Posterior vena cava (tissue), 2 donors: ENCODE measurements around the gene SLX4. TPM values are rescaled to one million over a fixed set of nuclear protein-coding genes. Genes with fewer than 3 reads are reported as not detected.
"Not testable (repeated sequence)": the region's sequence is repeated elsewhere in the genome, so short reads cannot be mapped to it uniquely, and the experiment has no call there.

Source experiments
- DNase-seq: peaks from one replicate; pipeline ENCODE4 v3.0.0-alpha.2; 2020; ENCODE audit warnings: low spot score
- intact Hi-C, 2 donors: fragments of 100-400 bp; cut with DNase I; formaldehyde crosslinking; loops; one replicate each; pipeline versions ENCODE4 v1.14.1 to v1.14.2; 2022 to 2023
- total RNA-seq, 2 donors: library from RNA; stranded (reverse); fragmentation: NEBNext Ultra II Directional; extraction: Animal tissue kit (Norgen Biotek cat#: 25700); gene quantifications; one replicate each; pipeline ENCODE4 v1.2.1, GENCODE V29; 2021
- donor health status: DM: yes; HTN: yes; CAD: no.
- donor health status: DM: yes; HTN: yes; CAD: no.

SLX4 gene
- total RNA-seq, 2 donors from 2014 or later = 4.5 to 4.9 TPM

DNA sequence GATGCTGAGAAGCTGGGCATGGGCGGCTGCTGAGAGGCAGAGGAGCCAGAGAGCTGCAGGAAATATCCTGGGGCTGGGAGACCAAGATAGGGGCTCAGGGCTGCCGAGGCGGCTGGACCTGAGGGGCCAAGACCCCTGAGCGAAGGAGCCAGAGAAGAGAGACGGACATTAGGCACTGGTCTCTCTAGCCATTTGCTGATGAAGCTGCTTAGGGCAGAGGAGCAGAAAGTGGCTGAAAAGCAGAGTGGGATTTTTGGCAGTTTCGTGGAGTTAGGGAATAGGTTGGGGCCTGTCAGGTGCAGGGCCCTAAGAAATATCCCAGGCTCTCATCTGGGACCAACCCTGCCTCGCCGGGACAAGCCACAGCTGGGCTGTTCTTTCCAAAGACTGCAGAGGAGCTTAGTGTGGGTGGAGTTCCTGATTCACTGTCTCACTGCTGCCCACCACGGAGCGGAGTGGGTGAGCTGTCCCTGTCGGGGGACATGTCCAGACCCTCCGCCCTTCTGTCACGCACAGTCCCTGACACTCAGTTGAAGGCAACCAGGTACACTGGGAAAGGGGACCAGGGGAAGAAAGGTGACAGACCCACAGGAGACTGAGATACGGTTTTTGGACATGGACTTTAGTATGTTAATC, 31.8 kb upstream of the SLX4 start:
- peak; percentile 46 for DNase-seq

DNA sequence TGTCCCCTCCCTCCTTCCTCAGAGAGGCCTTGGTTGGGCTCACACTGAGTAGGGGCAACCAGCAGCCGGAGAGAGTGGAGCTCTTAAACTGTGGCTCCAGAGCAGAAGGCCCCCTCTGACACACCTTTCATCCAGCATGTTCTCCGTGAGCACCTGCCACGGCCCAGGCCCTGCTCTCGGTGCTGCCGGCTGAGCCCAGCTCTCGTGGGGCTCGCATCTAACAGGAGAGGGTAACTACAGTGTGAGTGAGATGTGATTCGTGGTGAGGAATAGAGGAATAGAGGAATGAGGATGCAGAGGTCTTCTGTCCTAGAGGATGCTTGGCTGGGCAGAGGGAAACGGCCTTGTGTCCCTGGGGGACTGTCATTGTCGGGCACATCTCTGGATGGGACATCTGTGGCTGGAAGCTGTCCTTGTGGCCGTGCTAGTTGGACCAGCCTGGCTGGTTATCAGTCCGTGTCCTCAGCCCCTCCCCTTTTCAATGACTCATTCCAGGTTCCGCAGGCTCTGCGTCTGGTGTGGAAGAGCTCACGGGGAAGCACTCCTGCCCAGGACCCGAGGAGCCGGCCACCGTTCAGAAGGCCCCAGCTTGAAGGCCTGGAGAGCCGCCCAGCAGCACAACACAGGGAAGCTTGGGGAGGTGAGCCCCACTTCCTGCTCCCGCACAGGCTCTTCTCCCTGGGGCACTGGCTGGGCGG, 31.1 kb upstream of the SLX4 start:
- intact Hi-C loops = no loop called here

More for the DNA sequence above, 31.8 kb upstream of the SLX4 start:
- intact Hi-C loops = no loop called here

DNA sequence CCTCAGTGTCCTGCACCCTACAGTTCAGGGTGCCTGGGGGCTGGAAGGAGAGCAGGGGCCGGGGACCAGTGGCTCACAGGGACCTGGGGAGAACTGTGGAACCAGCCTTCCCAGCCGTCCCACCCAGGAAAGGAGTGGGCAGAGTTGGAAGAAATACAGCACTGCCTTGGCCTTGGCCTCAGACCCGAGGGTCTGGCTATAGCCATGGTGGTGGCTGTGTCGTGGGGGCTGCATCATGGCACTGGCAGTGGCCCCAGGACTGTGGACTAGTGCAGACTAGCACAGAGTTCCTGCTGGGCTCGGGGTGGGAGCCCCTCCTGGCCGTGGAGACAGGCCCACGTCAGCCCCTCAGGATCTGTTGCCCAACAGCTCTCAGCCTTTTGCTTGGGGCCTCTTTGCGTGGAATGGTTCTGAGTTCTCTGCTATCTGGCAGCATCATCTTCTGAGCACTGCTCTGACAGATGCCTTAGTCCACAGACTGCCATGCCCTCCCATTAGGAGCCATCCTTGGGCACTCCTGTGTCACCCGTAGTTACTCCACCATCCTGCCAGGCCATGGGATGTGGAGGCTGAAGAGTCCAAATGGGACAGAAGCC, 30.5 kb upstream of the SLX4 start:
- intact Hi-C loops = no loop called here
- peak; percentile 66 for DNase-seq

More for the DNA sequence above, 31.1 kb upstream of the SLX4 start:
- peak; percentile 66 for DNase-seq

DNA sequence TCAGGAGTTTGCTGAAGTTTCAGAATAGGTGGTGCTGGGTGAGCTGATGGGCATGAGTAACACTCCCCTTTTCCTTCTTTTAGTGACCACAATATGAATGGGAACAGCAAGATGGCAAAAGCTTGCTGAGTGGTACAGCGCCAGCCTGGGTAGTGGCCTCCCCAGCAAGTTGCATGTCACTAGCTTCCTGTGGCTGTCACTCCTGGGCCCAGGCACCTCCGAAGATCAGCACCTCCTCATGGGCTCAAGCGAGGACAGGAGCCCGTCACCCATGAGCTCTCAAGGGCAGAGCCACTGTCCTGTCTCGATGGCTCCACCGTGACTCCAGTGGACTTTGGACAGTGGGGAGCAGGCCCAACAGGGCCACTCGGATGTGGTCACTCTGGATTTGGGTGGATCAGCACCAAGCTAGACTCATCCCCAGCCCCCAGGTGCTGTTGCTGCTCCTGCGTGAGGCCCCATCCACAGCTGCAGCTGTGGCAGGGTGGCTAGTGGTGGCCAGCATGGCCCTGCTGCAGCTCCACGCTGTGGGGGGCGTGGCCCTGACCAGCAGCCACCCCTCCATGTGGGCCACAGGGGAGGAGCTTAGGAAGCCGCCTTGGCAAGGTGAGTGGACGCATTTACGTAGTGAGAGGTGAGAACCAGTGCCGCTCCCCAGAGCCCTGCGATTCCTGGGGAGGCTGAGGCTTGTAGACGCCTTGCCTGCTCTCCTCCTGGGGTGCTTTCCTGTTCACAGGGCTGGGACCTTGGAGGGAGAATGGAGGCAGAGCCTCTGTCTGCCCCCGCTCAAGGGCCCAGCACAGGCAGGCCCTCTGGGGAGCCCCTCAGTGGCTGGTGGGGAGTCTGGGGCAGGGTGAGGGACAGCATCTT, 29.5 kb upstream of the SLX4 start:
- intact Hi-C loops = no loop called here
- peak; percentile 52 for DNase-seq

DNA sequence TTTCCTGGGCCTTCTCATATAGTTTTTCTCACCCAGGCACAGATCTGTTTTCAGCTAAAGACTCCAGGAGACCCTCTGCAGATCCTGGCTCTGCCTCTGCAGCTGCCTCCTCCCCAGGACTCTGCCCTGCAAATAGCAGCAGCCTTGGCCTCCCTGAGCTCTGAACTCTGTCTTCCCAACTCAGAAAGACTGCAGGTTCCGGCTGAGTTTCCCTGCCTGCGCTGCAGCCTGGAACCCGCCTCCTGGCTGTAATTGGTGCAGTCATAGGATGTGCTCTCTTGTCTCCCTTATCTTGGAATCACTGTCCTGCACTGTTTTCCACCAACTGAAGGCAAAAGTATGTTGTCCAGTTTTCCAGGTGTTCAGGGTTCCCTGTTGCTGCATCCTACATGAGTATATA, 28.8 kb upstream of the SLX4 start:
- no peak for DNase-seq
- intact Hi-C loops = no loop called here

DNA sequence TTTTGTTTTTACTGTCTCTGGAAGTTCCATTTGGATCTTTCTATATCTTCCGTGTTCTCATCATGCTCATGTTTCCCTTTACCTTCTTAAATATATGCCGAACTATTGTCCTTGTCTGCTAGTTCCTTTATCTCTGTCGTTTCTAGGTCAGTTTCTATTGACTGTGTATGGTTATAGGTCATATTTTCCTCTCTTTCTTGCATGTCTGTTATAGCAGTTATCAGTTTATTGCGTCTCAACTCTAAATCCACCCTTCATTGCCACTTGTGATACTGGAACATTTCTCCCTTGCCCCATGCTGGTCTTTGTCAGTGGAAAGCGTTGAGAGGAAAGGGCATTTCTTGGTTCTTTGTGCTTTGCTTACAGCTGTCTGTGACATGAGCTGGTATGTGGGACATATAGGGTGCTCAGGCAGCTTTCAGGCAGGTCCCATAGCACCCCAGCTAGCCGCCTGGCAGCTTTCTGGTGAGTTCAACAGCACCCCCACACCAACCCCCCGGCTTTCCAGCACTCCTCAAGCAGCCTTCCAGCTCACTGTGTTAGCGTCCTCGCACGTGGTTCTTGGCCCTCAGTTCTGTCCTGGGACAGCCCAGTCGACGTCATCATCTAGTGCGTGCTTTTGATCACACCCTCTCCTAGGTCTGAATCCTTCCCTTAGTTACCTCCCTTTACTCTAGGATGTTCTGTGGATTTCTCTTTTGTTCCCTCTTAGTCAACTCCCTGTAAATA, 27.7 kb upstream of the SLX4 start:
- DNase-seq = no peak
- intact Hi-C loops = loop anchor here in 1 of 2 donors (10.0 kb wide), 1 partner anchor 1554 kb away; no protein-coding TSS in a partner anchor

DNA sequence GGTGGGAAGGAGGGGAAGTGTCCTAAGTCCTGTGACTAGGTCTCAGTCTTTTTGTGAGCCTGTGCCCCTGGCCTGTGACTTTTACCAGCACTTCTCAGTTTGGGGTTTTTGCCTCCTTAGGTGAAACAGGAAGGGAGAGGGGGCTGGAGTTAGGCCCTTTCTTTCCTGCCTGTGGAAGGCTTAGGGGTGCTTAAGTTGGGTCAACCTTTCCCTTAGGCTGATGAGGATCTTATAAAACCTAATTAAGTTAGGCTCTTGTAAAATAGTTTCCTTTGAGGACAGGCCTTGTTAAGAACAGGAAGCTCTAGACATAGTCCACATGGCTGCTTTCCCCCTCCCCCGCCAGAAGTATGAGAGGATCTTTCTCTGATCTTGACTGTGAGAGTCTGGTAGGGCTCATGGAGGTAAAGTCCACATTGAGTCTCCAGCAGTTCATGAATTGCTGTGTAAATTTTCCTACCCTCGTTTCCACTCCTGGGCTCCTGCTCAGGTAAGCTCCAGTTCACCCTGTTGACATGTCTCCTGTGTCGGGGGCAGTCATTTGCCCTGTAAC, 26.0 kb upstream of the SLX4 start:
- no peak for DNase-seq
- intact Hi-C loops = loop anchor here in 1 of 2 donors (10.0 kb wide), 1 partner anchor 1553 kb away; no protein-coding TSS in a partner anchor

DNA sequence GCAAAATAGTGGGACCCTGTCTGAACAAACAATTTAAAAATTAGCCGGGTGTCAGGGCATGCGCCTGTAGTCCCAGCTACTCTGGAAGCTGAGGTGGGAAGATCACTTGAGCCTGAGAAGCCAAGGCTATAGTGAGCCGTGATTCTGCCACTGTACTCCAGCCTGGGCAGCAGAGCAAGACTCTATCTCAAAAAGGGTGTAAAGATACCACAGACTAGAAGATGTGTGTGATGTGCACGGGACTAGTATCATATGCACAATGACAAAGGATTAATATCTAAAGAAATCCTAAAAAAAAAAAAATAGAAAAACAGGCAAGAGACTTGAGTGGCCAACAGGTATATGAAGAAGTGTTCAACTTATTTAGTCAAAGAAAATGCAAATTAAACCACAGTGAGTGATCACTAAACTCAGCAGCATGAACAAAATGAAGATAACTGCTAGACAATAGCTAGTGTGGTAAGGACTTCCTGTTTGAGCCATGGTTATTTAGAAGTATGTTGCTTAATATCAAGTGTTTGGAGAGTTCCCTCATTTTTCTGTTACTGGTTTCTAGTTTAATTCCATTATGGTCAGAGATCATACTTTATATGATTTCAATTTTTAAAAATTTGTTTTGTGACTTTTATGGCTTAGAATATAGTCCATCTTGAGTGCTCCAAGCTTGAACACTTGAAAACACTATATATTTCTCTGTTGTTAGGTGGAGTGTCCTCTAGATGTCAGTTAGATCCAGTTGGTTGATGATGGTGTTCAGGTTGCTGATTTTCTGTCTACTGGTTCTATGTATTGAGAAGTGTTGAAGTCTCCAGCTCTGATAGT, 14.7 kb upstream of the SLX4 start:
- intact Hi-C loops = no loop called here
- DNase-seq = no peak

DNA sequence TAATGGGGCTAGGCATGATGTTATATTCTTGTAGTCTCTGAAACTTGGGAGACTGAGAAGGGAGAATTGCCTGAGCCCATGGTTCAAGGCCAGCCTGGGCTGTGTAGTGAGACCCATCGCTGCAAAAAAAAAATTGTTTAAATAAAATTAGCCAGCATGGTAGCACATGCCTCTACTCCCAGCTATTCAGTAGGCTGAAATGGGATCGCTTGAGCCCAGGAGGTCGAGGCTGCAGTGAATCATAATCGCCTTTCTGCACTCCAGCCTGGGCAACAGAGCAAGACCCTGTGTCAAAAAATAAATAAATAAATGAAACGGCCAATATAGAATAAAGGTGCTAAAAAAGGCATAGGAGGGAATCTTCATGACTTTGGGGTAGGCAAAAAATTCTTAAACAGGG, 13.9 kb upstream of the SLX4 start:
- DNase-seq = no peak
- intact Hi-C loops = no loop called here

DNA sequence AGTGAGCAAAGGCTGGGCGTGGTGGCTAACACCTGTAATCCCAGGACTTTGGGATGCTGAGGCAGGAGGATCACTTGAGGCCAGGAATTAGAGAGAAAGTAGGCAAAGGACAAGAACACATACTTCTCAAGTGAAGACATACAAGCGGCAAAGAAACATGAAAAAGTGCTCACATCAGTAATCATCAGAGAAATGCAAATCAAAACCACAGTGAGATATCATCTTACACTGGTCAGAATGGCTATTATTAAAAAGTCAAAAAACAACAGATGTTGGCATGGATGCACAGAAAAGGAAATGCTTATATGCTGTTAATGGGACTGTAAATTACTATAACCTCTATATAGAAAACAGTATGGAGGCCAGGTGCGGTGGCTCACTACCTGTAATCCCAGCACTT, 12.2 kb upstream of the SLX4 start:
- no peak for DNase-seq
- intact Hi-C loops = no loop called here

DNA sequence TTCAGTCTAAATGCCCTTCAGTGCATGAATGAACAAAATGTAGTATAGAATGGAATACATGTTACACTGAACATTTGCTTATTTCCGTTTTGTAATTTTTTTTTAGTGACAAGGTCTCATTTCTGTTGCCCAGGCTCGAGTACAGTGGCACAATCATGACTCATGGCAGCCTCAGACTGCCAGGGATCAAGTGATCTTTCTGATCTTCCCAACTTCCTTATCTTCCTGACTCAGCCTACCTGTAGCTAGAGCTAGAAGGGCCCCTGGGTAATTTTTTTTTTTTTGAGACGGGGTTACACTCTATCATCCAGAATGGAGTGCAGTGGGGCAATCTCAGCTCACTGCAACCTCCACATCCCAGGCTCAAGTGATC, 7.3 kb upstream of the SLX4 start:
- no peak for DNase-seq
- intact Hi-C loops = no loop called here

DNA sequence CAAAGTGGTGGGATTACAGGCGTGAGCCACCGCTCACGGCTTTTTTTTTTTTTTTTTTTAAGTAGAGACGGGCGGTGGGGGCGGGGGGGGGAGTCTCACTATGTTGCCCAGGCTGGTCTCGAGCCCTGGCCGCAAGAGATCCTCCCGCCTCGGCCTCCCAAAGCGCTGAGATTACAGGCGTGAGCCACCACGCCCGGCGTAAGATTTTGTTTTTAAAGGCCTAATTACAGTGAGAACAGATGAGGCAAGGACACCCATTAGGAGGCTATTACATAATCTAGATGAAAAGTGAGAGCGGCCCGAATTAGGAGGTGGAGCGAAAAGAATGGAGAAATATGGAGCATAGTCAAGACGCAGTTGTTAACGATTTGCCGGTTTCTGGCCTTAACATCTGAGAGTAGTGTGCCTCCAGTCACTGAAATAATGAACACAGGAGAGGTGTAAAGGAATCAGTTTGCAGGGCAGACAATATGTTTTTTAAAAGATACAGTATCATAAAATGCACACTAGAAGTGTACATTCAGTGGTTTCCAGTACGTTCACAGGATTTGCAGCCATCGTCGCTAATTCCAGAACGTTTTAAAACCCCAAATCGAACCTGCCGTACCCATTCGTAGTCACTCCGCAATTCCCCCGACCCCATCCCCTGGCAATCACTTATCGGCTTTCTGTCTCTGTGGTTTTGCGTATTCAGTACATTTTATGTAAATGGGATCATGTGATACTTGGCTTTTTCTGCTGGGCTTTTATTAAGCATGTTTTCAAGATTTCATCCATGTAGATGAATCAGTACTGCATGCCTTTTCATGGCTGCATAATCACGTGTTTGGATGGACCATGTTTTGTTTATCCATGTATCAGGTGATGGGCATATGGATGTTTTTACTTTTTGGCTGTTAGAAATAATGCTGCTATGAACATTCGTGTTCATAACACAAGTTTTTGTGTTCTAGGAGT, 1.4 kb upstream of the SLX4 start:
- intact Hi-C loops = no loop called here

DNA sequence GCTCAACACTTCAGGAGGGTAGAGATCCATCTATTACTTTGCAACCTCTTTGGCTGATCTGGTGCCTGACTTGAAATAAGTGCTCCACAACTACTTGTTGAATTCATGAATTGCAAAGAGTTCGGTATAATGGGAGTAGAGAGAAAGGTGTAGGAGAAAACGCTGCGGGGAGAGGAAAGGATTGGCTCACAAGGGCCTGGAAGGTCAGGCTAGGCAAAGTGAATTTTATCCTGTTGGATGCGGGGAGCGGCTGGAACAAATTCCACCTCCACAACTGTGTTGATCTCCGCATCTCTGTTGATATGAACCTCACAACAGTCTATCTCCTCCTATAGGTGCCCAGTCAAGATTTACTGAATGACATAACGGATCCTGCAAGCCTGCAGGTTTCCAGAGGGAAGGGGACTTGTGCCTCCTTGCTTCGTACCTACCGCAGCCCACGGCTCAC, 684 bp downstream of the SLX4 start:
- DNase-seq = no peak
- intact Hi-C loops = no loop called here

More for the DNA sequence above, 1.4 kb upstream of the SLX4 start:
- peak; percentile 48 for DNase-seq

DNA sequence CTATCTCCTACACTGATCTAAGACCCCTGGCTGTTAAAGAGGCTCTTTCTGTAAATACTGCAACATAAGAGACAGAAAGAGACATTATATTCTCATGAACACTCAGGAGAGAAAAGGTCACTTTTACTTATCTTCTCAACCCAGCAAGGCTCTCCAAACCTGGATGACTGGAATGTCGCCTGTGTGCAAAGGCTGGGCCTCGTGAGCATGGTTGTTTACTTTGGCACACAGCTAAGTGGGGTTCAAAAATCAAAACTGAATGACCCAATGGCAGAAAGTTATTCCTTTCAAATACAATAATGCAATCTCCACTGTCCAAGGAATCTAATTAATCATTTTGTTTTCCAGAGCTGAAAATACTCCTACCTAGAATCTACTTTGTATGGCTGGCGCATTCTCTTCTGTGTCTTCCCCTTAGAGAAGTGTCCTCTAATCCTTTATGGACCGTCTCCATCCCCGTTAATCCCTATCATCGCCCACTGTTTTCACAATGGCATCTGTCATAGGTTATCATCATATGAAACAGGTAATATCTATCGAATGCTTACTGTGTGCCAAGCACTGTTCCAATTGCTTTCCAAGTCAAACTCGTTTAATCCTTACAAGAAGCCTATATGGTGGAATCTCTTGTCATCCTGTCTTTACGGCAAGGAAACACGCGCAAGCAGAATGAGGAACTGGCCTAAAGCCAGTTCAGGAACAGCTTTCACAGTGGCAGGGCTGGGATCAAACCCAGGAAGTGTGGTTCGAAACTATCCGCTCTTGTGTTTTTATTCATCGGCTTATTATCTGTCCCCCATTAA, 1.3 kb downstream of the SLX4 start:
- peak; percentile 9 for DNase-seq
- intact Hi-C loops = no loop called here

DNA sequence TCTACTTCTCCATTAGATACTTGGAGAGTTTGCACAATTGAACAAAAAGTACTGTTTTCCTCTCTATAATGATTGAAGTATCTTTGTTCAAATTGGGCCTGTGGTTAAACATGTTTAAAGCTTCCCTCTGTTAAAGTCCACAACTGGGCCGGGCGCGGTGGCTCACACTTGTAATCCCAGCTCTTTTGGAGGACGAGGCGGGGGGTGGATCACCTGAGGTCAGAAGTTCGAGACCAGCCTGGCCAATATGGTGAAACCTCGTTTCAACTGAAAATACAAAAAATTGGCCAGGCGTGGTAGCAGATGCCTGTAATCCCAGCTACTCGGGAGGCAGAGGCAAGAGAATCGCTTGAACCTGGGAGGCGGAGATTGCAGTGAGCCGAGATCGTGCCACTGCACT, 2.4 kb downstream of the SLX4 start:
- peak; percentile 72 for DNase-seq
- intact Hi-C loops = not testable (repeated sequence)

DNA sequence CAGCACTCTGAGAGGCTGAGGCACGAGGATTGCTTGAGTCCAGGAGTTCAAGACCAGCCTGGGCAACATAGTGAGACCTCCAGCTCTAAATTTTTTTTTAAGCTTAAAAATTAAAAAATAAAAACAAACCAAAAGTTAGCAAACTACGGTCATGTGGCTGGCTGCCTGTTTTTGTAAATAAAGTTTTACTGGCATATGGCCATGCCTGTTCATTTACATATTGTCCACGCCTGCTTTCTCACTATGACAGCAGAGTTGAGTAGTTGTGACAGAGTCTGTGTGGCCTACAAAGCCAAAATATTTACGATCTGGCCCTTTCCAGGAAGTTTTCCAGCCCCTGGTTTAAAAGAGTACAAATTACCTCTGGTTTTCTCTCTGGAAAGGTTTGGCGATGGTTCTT, 3.3 kb downstream of the SLX4 start:
- intact Hi-C loops = no loop called here
- DNase-seq = peak; percentile 4
